ENCODE measurements around the gene SPANXN4. TPM values are rescaled to one million over a fixed set of nuclear protein-coding genes. Genes with fewer than 3 reads are reported as not detected.

SPANXN4 gene
- total RNA-seq (not detected), polyA plus RNA-seq (not detected), total RNA-seq (not detected)

- POLR2A ChIA-PET = no interaction called here
- intact Hi-C loops (cut with micrococcal nuclease) = no loop called here
- CTCF ChIA-PET = no interaction called here
- Mint-ChIP-seq H3K27me3 (no peaks in the 10 kb centered on the region), H3K27ac (no peak within 1 kb of the TSS), H3K9me3 (peaks cover 0 to 9% (median under 1%) of the 10 kb centered on the region in 11 donors), H3K36me3 (no peaks in the 10 kb centered on the region), H3K4me1 (no peaks in the 10 kb centered on the region), H3K4me3 (no peak within 1 kb of the TSS)
- Histone ChIP-seq H3K27me3 (ENCODE audit: control insufficient read depth in 2 of 2, insufficient read depth in 2 of 2, low read length in 2 of 2) (no peaks in the 10 kb centered on the region), H3K9me3 (ENCODE audit: control insufficient read depth in 2 of 3, low read length in 3 of 3) (no peaks in the 10 kb centered on the region), H3K36me3 (ENCODE audit: control insufficient read depth in 2 of 3, insufficient read depth in 3 of 3, low read length in 3 of 3) (no peaks in the 10 kb centered on the region), H3K27ac (ENCODE audit: low read depth, low read length) (no peak within 1 kb of the TSS), H3K4me1 (ENCODE audit: control insufficient read depth in 2 of 2, insufficient read depth in 2 of 2, low read length in 2 of 2) (no peaks in the 10 kb centered on the region), H3K4me3 (ENCODE audit: low read length) (no peak within 1 kb of the TSS)
- DNase-seq = no peak
- ATAC-seq = no peak
Measured at GRCh38 chrX:143025628-143026027, at the start of gene SPANXN4. SPANXN4 (plus strand) TSS chrX:143025928; CDS start chrX:143026015, 87 bp downstream.

- H3K9me3 ChIP-seq (ENCODE audit: control insufficient read depth in 2 of 3, low read length in 3 of 3) = no peaks in the 10 kb centered on the region
- Mint-ChIP-seq H3K27ac (no peak overlapping the region), H3K4me3 (no peak overlapping the region), H3K36me3 (no peaks in the 10 kb centered on the region), H3K4me1 (no peaks in the 10 kb centered on the region), H3K9me3 (peaks cover 0 to 12% (median 2%) of the 10 kb centered on the region in 11 donors), H3K27me3 (no peaks in the 10 kb centered on the region)
- ATAC-seq = no peak
- intact Hi-C loops (cut with micrococcal nuclease) = no loop called here
- ChIA-PET POLR2A (no interaction called here), CTCF (no interaction called here)
- H3K4me3 ChIP-seq (ENCODE audit: low read length) = no peak overlapping the region
- DNase-seq = no peak
- H3K27ac ChIP-seq (ENCODE audit: low read depth, low read length) = no peak overlapping the region
- no peaks in the 10 kb centered on the region for H3K4me1 ChIP-seq (ENCODE audit: control insufficient read depth in 2 of 2, insufficient read depth in 2 of 2, low read length in 2 of 2)
- no peaks in the 10 kb centered on the region for H3K36me3 ChIP-seq (ENCODE audit: control insufficient read depth in 2 of 3, insufficient read depth in 3 of 3, low read length in 3 of 3)
- H3K27me3 ChIP-seq (ENCODE audit: control insufficient read depth in 2 of 2, insufficient read depth in 2 of 2, low read length in 2 of 2) = no peaks in the 10 kb centered on the region
Measured at GRCh38 chrX:142977128-142977914, 48.4 kb upstream of the SPANXN4 start.

GRCh38 chrX:142978130-142978684 lies 47.5 kb upstream of the SPANXN4 start:
- H3K9me3 Mint-ChIP-seq = peaks cover 0 to 12% (median 2%) of the 10 kb centered on the region in 11 donors
- H3K4me1 Mint-ChIP-seq = no peaks in the 10 kb centered on the region
- no peaks in the 10 kb centered on the region for H3K27me3 ChIP-seq (ENCODE audit: control insufficient read depth in 2 of 2, insufficient read depth in 2 of 2, low read length in 2 of 2)
- H3K36me3 ChIP-seq (ENCODE audit: control insufficient read depth in 2 of 3, insufficient read depth in 3 of 3, low read length in 3 of 3) = no peaks in the 10 kb centered on the region
- no peaks in the 10 kb centered on the region for H3K4me1 ChIP-seq (ENCODE audit: control insufficient read depth in 2 of 2, insufficient read depth in 2 of 2, low read length in 2 of 2)
- CTCF ChIA-PET = no interaction called here
- H3K36me3 Mint-ChIP-seq = no peaks in the 10 kb centered on the region
- no peak overlapping the region for H3K4me3 ChIP-seq (ENCODE audit: low read length)
- no peak overlapping the region for H3K4me3 Mint-ChIP-seq
- POLR2A ChIA-PET = no interaction called here
- H3K27ac ChIP-seq (ENCODE audit: low read depth, low read length) = no peak overlapping the region
- no peak overlapping the region for H3K27ac Mint-ChIP-seq
- H3K27me3 Mint-ChIP-seq = no peaks in the 10 kb centered on the region
- DNase-seq = no peak
- no peak for ATAC-seq
- H3K9me3 ChIP-seq (ENCODE audit: control insufficient read depth in 2 of 3, low read length in 3 of 3) = no peaks in the 10 kb centered on the region
- intact Hi-C loops (cut with micrococcal nuclease) = no loop called here

GRCh38 chrX:142982679-142983078 lies 43.0 kb upstream of the SPANXN4 start:
- no peaks in the 10 kb centered on the region for H3K27me3 Mint-ChIP-seq
- ChIA-PET CTCF (interaction anchor here (0.6 kb wide), 1 partner anchor 65 kb away, joined by 3 read pairs; no protein-coding TSS in a partner anchor), POLR2A (no interaction called here)
- ATAC-seq (no peak), DNase-seq (no peak)
- H3K27ac Mint-ChIP-seq = no peak overlapping the region
- no peak overlapping the region for H3K4me3 Mint-ChIP-seq
- Histone ChIP-seq H3K36me3 (ENCODE audit: control insufficient read depth in 2 of 3, insufficient read depth in 3 of 3, low read length in 3 of 3) (no peaks in the 10 kb centered on the region), H3K27me3 (ENCODE audit: control insufficient read depth in 2 of 2, insufficient read depth in 2 of 2, low read length in 2 of 2) (no peaks in the 10 kb centered on the region), H3K4me1 (ENCODE audit: control insufficient read depth in 2 of 2, insufficient read depth in 2 of 2, low read length in 2 of 2) (no peaks in the 10 kb centered on the region), H3K27ac (ENCODE audit: low read depth, low read length) (no peak overlapping the region), H3K9me3 (ENCODE audit: control insufficient read depth in 2 of 3, low read length in 3 of 3) (no peaks in the 10 kb centered on the region), H3K4me3 (ENCODE audit: low read length) (no peak overlapping the region)
- intact Hi-C loops (cut with micrococcal nuclease) = no loop called here
- H3K9me3 Mint-ChIP-seq = peaks cover 0 to 19% (median 2%) of the 10 kb centered on the region in 11 donors
- no peaks in the 10 kb centered on the region for H3K4me1 Mint-ChIP-seq
- H3K36me3 Mint-ChIP-seq = no peaks in the 10 kb centered on the region

- Mint-ChIP-seq H3K9me3 (peaks cover 0 to 12% (median 4%) of the 10 kb centered on the region in 11 donors), H3K4me3 (no peak overlapping the region), H3K4me1 (no peaks in the 10 kb centered on the region), H3K27ac (no peak overlapping the region), H3K27me3 (no peaks in the 10 kb centered on the region), H3K36me3 (no peaks in the 10 kb centered on the region)
- no peaks in the 10 kb centered on the region for H3K36me3 ChIP-seq (ENCODE audit: control insufficient read depth in 2 of 3, insufficient read depth in 3 of 3, low read length in 3 of 3)
- DNase-seq (no peak), ATAC-seq (no peak)
- no peak overlapping the region for H3K27ac ChIP-seq (ENCODE audit: low read depth, low read length)
- no peaks in the 10 kb centered on the region for H3K4me1 ChIP-seq (ENCODE audit: control insufficient read depth in 2 of 2, insufficient read depth in 2 of 2, low read length in 2 of 2)
- intact Hi-C loops (cut with micrococcal nuclease) = no loop called here
- ChIA-PET CTCF (no interaction called here), POLR2A (no interaction called here)
- no peak overlapping the region for H3K4me3 ChIP-seq (ENCODE audit: low read length)
- no peaks in the 10 kb centered on the region for H3K27me3 ChIP-seq (ENCODE audit: control insufficient read depth in 2 of 2, insufficient read depth in 2 of 2, low read length in 2 of 2)
- no peaks in the 10 kb centered on the region for H3K9me3 ChIP-seq (ENCODE audit: control insufficient read depth in 2 of 3, low read length in 3 of 3)
Measured at GRCh38 chrX:142994988-142995387, 30.7 kb upstream of the SPANXN4 start.

GRCh38 chrX:142998447-142999198 lies 27.1 kb upstream of the SPANXN4 start:
- ATAC-seq (no peak), DNase-seq (no peak)
- Histone ChIP-seq H3K27me3 (ENCODE audit: control insufficient read depth in 2 of 2, insufficient read depth in 2 of 2, low read length in 2 of 2) (no peaks in the 10 kb centered on the region), H3K9me3 (ENCODE audit: control insufficient read depth in 2 of 3, low read length in 3 of 3) (no peaks in the 10 kb centered on the region), H3K27ac (ENCODE audit: low read depth, low read length) (no peak overlapping the region), H3K4me1 (ENCODE audit: control insufficient read depth in 2 of 2, insufficient read depth in 2 of 2, low read length in 2 of 2) (no peaks in the 10 kb centered on the region), H3K36me3 (ENCODE audit: control insufficient read depth in 2 of 3, insufficient read depth in 3 of 3, low read length in 3 of 3) (no peaks in the 10 kb centered on the region), H3K4me3 (ENCODE audit: low read length) (no peak overlapping the region)
- Mint-ChIP-seq H3K27me3 (no peaks in the 10 kb centered on the region), H3K4me1 (no peaks in the 10 kb centered on the region), H3K36me3 (no peaks in the 10 kb centered on the region), H3K4me3 (no peak overlapping the region), H3K9me3 (peaks cover 0 to 9% (median 4%) of the 10 kb centered on the region in 11 donors), H3K27ac (no peak overlapping the region)
- POLR2A ChIA-PET = no interaction called here
- CTCF ChIA-PET = no interaction called here
- intact Hi-C loops (cut with micrococcal nuclease) = no loop called here

Data from naive thymus-derived CD4-positive, alpha-beta T cell (primary cell).